ENCODE data around the gene TMEM25.
"Not testable (repeated sequence)": the region's sequence is repeated elsewhere in the genome, so short reads cannot be mapped to it uniquely, and the experiment has no call there.

TMEM25 gene

DNA sequence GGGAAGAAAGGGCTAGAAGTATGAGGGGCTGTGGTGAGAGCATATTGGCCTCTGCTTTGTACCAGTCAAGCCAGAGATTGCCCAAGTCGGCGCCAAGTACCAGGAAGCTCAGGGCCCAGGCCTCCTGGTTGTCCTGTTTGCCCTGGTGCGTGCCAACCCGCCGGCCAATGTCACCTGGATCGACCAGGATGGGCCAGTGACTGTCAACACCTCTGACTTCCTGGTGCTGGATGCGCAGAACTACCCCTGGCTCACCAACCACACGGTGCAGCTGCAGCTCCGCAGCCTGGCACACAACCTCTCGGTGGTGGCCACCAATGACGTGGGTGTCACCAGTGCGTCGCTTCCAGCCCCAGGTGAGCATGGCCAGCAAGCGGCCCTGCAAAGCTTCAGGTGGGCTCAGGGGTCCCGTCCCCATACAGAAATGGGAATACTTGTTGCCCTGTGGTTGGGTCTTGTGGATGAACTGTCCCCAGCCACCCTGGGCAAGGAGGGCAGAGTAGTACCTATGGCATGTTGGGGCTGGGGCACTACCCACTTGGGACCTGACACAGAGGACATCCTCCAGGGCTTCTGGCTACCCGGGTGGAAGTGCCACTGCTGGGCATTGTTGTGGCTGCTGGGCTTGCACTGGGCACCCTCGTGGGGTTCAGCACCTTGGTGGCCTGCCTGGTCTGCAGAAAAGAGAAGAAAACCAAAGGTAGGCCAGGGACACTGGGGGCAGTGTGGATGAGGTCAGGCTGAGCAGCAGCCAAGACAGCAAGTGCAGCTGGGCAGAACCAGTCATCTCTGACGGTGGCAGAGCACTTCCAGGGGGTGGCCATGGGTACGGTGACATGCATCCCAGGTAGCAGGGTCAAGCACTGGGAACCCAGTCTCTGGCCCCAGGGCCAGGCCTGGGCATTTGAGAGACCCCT, 2.1 kb downstream of the TMEM25 start:
- DNase-seq, result no peak

GRCh38 chr11:118533769-118534729, 3.1 kb downstream of the TMEM25 start:
- no peak for DNase-seq

DNA sequence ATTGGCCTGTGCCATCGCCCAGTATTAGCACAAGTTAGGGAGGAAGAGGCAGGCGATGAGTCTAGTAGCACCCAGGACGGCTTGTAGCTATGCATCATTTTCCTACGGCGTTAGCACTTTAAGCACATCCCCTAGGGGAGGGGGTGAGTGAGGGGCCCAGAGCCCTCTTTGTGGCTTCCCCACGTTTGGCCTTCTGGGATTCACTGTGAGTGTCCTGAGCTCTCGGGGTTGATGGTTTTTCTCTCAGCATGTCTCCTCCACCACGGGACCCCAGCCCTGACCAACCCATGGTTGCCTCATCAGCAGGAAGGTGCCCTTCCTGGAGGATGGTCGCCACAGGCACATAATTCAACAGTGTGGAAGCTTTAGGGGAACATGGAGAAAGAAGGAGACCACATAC, 4.3 kb downstream of the TMEM25 start:
- no peak for DNase-seq

- no peak for DNase-seq
These were observed 5.7 kb downstream of the TMEM25 start for GRCh38 chr11:118536726-118537125.

DNA sequence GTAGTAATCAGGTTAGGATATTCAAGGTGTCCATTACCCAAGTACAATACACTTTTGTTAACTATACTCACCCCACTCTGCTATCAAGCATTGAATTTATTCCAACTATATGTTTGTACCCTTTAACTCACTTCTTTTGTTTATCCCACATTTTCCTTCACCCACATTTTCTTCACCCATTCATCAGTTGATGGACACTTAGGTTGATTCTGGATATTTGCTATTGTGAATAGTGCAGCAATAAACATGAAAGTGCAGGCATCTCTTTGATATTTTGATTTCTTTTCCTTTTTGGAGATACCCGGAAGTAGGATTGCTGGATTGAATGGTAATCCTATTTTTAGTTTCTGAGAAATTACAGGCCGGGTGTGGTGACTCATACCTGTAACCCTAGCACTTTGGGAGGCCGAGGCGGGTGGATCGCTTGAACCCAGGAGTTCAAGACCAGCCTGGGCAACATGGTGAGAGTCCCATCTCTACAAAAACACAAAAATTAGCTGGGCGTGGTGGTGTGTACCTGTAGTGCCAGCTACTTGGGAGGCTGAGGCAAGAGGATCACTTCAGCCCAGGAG, 6.5 kb downstream of the TMEM25 start:
- DNase-seq, result no peak

DNA sequence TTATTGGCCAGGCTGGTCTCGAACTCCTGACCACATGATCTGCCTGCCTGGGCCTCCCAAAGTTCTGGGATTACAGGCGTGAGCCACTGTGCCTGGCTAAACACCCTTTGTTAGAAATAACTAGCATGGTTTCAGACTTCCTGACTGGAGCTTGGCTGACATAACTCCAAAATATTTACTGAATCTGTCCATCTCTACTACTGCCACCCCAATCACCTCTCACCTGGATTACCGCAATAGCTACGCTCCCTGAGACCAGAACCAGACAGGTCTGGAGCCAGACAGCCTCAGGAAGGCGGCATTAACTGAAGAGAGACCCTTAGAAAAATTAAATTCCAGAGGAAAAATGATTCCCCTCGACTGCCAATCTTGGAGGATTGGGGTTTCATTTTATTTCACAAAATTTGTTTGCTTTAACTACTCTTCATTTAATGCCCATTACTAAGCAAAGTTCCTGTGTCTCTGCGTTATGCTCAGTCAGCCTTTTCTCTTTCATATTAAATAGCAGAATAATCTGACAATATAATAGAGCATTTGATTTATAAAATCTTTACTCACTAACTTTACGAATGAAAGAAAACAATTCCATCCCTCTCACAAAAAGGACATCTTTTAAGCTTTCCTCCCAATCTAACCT, 13.1 kb downstream of the TMEM25 start:
- no peak for DNase-seq

GRCh38 chr11:118544647-118545010, 13.6 kb downstream of the TMEM25 start:
- no peak for DNase-seq

DNA sequence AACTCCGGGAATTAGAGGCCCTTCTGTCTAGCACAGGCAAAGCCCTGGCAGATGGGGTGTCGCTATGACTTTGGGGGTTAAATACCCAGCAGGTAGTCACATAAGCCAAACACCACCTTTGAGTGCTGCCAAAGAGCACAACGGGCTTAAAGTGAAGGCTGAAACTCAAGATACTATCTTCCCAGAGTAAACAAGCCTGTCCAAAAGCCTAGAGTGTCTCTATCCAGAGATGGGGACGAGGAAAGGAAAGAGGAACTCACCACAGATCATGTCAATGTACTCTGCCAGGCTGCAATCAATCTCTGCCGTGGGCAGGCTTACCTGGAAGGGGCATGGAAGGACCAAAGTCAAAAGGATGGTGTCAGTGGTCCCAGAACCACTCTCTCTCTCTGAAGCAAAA, 14.5 kb downstream of the TMEM25 start:
- no peak for DNase-seq

- no peak for DNase-seq
These were observed 16.1 kb downstream of the TMEM25 start for GRCh38 chr11:118547132-118547531.

DNA sequence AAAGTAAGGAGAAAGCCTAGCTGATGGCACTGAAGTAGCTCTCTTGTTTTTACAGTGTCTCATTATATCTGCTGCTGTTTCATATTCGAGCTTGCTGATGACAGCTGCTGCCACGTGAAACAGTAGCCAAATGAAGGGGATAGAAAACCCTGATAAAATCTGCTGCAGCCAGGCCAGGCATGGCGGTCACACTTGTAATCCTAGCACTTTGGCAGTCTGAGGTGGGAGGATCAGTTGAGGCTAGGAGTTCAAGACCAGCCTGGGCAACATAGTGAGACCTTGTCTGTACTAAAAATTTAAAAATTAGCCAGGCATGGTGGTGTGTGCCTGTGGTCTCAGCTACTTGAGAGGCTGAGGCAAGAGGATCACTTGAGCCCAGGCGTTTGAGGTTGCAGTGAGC, 21.3 kb downstream of the TMEM25 start:
- DNase-seq, result no peak

DNA sequence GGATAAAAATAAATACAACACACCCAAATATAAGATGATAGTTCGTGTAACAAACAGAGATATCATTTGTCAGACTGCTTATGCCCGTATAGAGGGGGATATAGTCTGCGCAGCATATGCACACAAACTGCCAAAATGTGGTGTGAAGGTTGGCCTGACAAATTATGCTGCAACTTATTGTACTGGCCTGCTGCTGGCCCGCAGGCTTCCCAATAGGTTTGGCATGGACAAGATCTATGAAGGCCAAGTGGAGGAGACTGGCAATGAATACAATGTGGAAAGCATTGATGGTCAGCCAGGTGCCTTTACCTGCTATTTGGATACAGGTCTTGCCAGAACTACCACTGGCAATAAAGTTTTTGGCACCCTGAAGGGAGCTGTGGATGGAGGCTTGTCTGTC, 29.8 kb downstream of the TMEM25 start:
- no peak for DNase-seq

DNA sequence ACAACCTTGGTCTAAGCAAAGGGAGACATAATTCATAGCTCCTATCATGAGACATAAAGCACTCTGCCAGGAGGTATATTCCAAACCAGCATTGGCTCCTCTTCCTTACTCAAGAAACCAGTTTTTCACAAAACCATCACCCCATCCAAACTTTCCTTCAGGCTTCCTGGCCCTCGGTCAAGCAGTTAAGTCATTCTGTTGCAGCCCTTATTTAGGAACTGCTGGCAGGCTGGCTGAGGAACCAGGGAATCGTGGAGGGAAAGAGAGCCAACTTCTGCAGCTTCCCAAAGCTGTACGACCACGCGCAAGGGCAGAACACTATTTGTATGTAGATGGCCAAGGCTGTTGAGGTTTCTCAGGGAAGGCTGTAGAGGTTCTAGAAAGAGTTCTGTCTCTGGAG, 34.1 kb downstream of the TMEM25 start:
- DNase-seq, result no peak

GRCh38 chr11:118569670-118570069, 38.7 kb downstream of the TMEM25 start:
- DNase-seq, result no peak

- DNase-seq, result no peak
These were observed 39.8 kb downstream of the TMEM25 start for GRCh38 chr11:118570787-118571186.

DNA sequence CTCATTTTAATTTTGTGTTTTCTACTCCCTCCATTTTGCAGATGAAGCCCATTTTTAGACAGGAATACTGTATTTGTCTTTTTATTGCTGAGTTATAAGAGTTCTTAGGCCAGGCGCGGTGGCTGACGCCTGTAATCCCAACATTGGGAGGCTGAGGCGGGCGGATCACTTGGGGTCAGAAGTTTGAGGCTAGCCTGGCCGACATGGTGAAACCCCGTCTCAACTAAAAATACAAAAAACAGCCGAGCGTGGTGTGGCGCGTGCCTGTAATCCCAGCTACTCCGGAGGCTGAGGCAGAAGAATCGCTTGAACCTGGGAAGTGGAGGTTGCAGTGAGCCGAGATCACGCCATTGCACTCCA, 40.7 kb downstream of the TMEM25 start:
- peak in 1 of 2 donors; percentile 4 for DNase-seq

DNA sequence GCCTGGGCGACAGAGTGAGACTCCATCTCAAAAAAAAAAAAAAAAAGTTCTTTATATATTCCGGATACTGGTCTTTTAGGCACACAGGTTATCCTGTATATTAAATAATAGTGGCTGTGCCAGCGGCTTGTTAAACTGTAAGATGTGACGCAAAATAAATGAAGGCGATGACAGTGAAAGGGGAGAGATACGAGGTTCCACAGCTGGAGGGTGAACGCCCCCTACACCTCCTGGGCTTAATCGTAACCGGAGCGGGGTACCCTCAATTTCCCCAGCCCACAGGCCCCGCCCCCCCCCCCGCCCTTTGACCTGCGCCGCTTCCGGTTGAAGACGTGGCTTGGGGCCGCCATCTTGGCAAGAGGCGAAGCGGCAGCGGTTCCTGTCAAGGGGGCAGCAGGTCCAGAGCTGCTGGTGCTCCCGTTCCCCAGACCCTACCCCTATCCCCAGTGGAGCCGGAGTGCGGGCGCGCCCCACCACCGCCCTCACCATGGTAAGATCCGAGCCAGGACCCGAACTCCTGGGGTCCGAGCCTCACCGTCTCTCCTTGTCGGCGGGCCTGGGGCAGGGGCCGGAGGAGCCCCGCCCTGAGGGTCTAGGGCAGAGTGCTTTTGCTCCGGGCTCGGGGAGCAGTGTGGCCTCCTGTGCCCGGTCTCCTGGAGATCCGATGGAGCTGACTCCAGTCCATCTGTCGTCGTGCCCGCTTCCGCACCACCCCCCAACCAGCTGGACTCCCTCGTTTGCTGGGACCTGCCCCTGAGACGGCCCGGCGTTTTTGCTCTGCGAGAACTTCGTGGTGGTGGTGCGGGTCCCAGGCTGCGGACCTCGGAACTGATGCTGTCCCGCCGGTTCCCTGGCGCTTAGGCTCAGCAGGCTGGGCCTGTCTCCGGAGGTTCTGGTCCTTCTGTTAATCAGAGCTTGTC, 41.3 kb downstream of the TMEM25 start, which contains the start of gene ARCN1:
Gene ARCN1 (plus strand): TSS at position 349 of the 920 bp plus-strand sequence. CDS start 139 bp downstream, at position 488.
- DNase-seq, result peak; percentile 56 to 66

GRCh38 chr11:118572981-118573550, 42.1 kb downstream of the TMEM25 start:
- DNase-seq, result peak; percentile 10 to 19

- DNase-seq, result no peak
These were observed 43.6 kb downstream of the TMEM25 start for GRCh38 chr11:118574636-118575035.

- DNase-seq, result not testable (repeated sequence)
These were observed 47.0 kb downstream of the TMEM25 start for GRCh38 chr11:118577995-118578394.

GRCh38 chr11:118581057-118581456, 50.1 kb downstream of the TMEM25 start:
- DNase-seq, result no peak

Data from stimulated activated CD4-positive, alpha-beta T cell treated with anti-CD3 and anti-CD28 coated beads, Interleukin-2, amount 100 ng/mL, for 48 hours (primary cell).